H1 (cell line): Measurements from ENCODE around the gene HINT1. TPM values are rescaled to one million over a fixed set of nuclear protein-coding genes. Genes with fewer than 3 reads are reported as not detected.

Experiments
- ATF2 ChIP-seq: IDR thresholded peaks from 2 replicates; pipeline ENCODE4 v1.6.1; 2012; ENCODE audit warnings: low read length, inconsistent platforms
- CHD7 ChIP-seq: fragments of 300-600 bp; sonication (generic); IDR thresholded peaks from 2 replicates; pipeline ENCODE4 v1.7.1; 2012; ENCODE audit warnings: low read length, moderate library complexity, mild to moderate bottlenecking, inconsistent platforms; ENCODE audit not compliant: insufficient replicate concordance
- JUND ChIP-seq: IDR thresholded peaks from 2 replicates; pipeline ENCODE4 v1.6.1; 2011; ENCODE audit warnings: mild to moderate bottlenecking, improper control_type of control experiment, low read length
- SIX5 ChIP-seq: IDR thresholded peaks from 2 replicates; pipeline ENCODE4 v1.6.1; 2011; ENCODE audit warnings: mild to moderate bottlenecking, low read depth, low read length
- SP4 ChIP-seq: IDR thresholded peaks from 2 replicates; pipeline ENCODE4 v1.6.1; 2012; ENCODE audit warnings: low read length, inconsistent platforms
- polyA plus RNA-seq, 7 experiments: library from polyadenylated mRNA; depleted of rRNA in 3 of 7; stranded (reverse) in 5 of 7; unstranded in 2 of 7; fragments of >200 nt in 5 of 7; fragments of 200-250 nt in 2 of 7; gene quantifications; 1 replicate in 5 of 7; 2 replicates in 1 of 7; 4 replicates in 1 of 7; pipeline versions ENCODE4 v1.2.1 to v1.2.3, GENCODE V29; 2011 to 2013; ENCODE audit warnings: missing spikeins in 2 of 7, mixed read lengths in 2 of 7
- total RNA-seq: library from RNA; stranded (reverse); fragmentation: NEBNext Ultra II Directional; extraction: Animal tissue kit (Norgen Biotek cat#: 25700); gene quantifications from 2 replicates; pipeline ENCODE4 v1.2.1, GENCODE V29; 2021

HINT1 gene
- total and polyA plus RNA-seq, 2 of the 8 experiments (the other 6 are each of a cell fraction or from before 2014, with no cell fraction given) = 230 to 479 TPM

GRCh38 chr5:131180407-131180806 is 15.4 kb upstream of the HINT1 start (continued):
- no peak for TF ChIP-seq ATF2
- TF ChIP-seq SP4 = no peak
- no peak for TF ChIP-seq SIX5
- TF ChIP-seq JUND = no peak
- no peak for TF ChIP-seq CHD7
- TF ChIP-seq, all 59 proteins: peak for 0
